Transverse colon (tissue), 4 donors: Measurements from ENCODE around the gene ASB13. TPM values are rescaled to one million over a fixed set of nuclear protein-coding genes. Genes with fewer than 3 reads are reported as not detected.

Source experiments
- DNase-seq: peaks from one replicate; pipeline ENCODE4 v3.0.0-alpha.2; 2019
- H3K27ac ChIP-seq, 4 donors: fragments of 200-600 bp; sonication (generic); 2 replicates each; pipeline ENCODE4 v1.5.1; 2016 to 2018; ENCODE audit warnings: inconsistent platforms in 4 of 4
- H3K27me3 ChIP-seq: fragments of 200-600 bp; sonication (generic); 2 replicates; pipeline ENCODE4 v1.5.1; 2017; ENCODE audit warnings: inconsistent platforms
- H3K36me3 ChIP-seq, 4 donors: fragments of 200-600 bp; sonication (generic); 2 replicates each; pipeline ENCODE4 v1.5.1; 2017 to 2019; ENCODE audit warnings: inconsistent platforms in 4 of 4
- H3K4me1 ChIP-seq, 4 donors: fragments of 200-600 bp; sonication (generic); 2 replicates each; pipeline ENCODE4 v1.5.1; 2017 to 2020; ENCODE audit warnings: inconsistent platforms in 4 of 4
- H3K4me3 ChIP-seq, 4 donors: fragments of 200-600 bp; sonication (generic); 1 replicate in 1 of 4; 2 replicates in 3 of 4; pipeline versions ENCODE4 v1.5.1 to v1.6.1; 2017 to 2019; ENCODE audit warnings: inconsistent platforms in 4 of 4
- H3K9me3 ChIP-seq, 2 donors: fragments of 200-600 bp; sonication (generic); 2 replicates each; pipeline ENCODE4 v1.5.1; 2017 to 2019; ENCODE audit warnings: inconsistent platforms in 2 of 2
- EP300 ChIP-seq: sonication (generic); formaldehyde crosslinking; IDR thresholded peaks from one replicate; pipeline ENCODE4 v1.6.1; 2017; ENCODE audit warnings: antibody characterized with exemption, low read depth
- POLR2A ChIP-seq: fragments of 450-650 bp; IDR thresholded peaks from one replicate; pipeline ENCODE4 v1.6.1; 2016; ENCODE audit warnings: antibody characterized with exemption, mild to moderate bottlenecking, moderate library complexity
- POLR2AphosphoS5 ChIP-seq, 3 donors: sonication (generic); formaldehyde crosslinking; IDR thresholded peaks; one replicate each; pipeline ENCODE4 v1.6.1; 2016; ENCODE audit warnings: antibody characterized with exemption in 3 of 3
- WGBS, 2 donors: methylation state at CpG; one replicate each; pipeline ENCODE4 v1.1.5; 2018; ENCODE audit warnings: low coverage in 1 of 2; 5-methylcytosine and 5-hydroxymethylcytosine counted together
- in situ Hi-C, 4 donors: fragments of 200-750 bp; cut with MboI; loops; one replicate each; pipeline versions ENCODE4 v1.15.0 to v1.15.1; 2017; ENCODE audit warnings: low sequenced_read_pairs in 3 of 4, low pct_ligation_motif_present in 1 of 4, low pct_unique_long_range_greater_than_20kb in 1 of 4
- intact Hi-C: fragments of 100-400 bp; cut with DNase I; formaldehyde crosslinking; loops from one replicate; pipeline ENCODE4 v1.15.1; 2023; ENCODE audit warnings: low total_unique reads
- total RNA-seq, 4 donors: library from RNA; depleted of rRNA; stranded (reverse); fragments of >200 nt; gene quantifications; one replicate each; pipeline ENCODE4 v1.1.0, GENCODE V29; 2016
- TF ChIP-seq, protein P1 (sequence below), 5 experiments: fragments of 200-600 bp in 3 of 5; fragments of 450-650 bp in 2 of 5; sonication (generic) in 3 of 5; IDR thresholded peaks; 1 replicate in 2 of 5; 2 replicates in 3 of 5; pipeline ENCODE4 v1.5.1; 2016 to 2017; ENCODE audit warnings: antibody characterized with exemption in 5 of 5, inconsistent platforms in 3 of 5, mild to moderate bottlenecking in 2 of 5, moderate library complexity in 1 of 5

ASB13 gene
- total RNA-seq, 4 donors from 2014 or later: 14.5 to 73.3 (median 61.0) TPM

DNA sequence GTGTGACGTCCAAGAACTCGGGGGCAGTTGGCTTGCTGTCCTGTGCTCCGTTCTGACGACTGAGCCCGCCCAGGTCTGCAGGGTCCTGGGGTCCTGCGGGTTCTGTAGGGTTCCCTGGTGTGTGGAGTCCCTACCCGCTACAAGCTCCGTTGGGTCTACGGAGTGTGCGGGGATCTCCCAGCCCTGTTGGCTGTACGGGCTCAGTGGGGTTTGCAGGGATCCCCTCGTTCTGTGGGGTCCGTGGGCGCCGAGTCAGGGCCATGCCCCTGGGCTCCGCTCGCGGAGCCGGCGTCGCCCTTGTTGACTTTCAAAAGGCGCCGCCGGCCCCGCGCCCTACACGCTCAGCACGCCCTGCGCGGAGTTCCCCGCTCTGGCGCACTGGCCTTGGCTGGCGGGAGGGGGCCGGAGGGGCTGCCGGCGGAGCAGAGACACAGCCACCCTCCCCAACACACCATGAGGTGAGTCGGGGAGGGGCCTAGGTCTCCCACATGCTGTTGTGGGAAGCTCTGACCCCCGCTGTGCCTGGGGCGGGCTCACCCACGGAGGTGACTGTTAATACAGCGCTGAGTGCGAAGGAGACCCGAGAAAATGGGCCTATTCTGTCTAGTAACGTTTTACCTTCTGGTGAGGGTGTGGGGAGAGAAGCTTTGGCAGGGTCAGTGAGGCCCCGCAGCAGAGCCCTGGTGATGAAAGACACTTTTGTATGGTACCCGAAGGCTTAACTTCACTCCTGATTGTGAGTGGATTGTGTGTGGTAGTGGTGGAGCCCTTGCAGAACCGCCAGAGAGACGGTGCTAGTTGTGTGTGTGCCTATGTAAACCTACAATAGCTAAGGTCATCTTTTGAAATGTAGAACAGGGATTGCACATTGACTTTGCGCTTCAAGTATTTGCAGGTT, 26.3 kb upstream of the ASB13 start:
- TF ChIP-seq POLR2A (no peak), EP300 (no peak), POLR2AphosphoS5 (IDR thresholded peaks at IDR 0.05) (no peak)
- TF ChIP-seq, protein P1, sequence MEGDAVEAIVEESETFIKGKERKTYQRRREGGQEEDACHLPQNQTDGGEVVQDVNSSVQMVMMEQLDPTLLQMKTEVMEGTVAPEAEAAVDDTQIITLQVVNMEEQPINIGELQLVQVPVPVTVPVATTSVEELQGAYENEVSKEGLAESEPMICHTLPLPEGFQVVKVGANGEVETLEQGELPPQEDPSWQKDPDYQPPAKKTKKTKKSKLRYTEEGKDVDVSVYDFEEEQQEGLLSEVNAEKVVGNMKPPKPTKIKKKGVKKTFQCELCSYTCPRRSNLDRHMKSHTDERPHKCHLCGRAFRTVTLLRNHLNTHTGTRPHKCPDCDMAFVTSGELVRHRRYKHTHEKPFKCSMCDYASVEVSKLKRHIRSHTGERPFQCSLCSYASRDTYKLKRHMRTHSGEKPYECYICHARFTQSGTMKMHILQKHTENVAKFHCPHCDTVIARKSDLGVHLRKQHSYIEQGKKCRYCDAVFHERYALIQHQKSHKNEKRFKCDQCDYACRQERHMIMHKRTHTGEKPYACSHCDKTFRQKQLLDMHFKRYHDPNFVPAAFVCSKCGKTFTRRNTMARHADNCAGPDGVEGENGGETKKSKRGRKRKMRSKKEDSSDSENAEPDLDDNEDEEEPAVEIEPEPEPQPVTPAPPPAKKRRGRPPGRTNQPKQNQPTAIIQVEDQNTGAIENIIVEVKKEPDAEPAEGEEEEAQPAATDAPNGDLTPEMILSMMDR (IDR thresholded peaks at IDR 0.05): no peak
- peak overlapping the region; percentile 28 to 64 (median 40) for H3K4me3 ChIP-seq
- H3K36me3 ChIP-seq: no peaks in the 10 kb centered on the region
- no peaks in the 10 kb centered on the region for H3K9me3 ChIP-seq
- peak overlapping the region; percentile 34 to 77 (median 72) for H3K27ac ChIP-seq
- H3K27me3 ChIP-seq: no peaks in the 10 kb centered on the region
- H3K4me1 ChIP-seq: peaks cover 17 to 51% (median 26%) of the 10 kb centered on the region in 4 donors
- intact Hi-C loops: no loop called here
- 10 to 50% methylated on average over 1 to 49 of the region's 49 CpGs for WGBS, 2 donors
- in situ Hi-C loops: no loop called here
- peak; percentile 63 for DNase-seq

DNA sequence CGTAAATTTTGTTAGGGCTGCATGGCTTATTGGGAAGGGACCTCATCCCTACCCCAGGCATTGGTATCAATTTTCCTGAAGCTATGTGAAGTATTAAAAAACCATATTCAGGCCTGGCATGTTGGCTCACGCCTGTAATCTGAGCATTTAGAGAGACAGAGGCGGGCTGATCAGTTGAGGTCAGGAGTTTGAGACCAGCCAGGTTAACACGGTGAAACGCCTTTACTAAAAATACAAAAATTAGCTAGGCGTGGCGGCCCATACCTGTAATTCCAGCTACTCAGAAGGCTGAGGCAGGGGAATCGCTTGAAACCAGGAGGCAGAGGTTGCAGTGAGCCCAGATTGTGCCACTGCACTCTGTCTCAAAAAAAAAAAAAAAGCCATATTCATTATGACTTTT, 25.4 kb upstream of the ASB13 start:
- in situ Hi-C loops: no loop called here
- Histone ChIP-seq H3K36me3 (no peaks in the 10 kb centered on the region), H3K4me1 (peaks cover 17 to 51% (median 23%) of the 10 kb centered on the region in 4 donors), H3K27ac (peak overlapping the region in 1 of 4 donors; percentile 75), H3K4me3 (no peak overlapping the region), H3K9me3 (no peaks in the 10 kb centered on the region), H3K27me3 (no peaks in the 10 kb centered on the region)
- WGBS, 2 donors: 80 to 86% methylated on average over 8 of the region's 8 CpGs
- intact Hi-C loops: no loop called here
- TF ChIP-seq EP300 (no peak), POLR2A (no peak), POLR2AphosphoS5 (IDR thresholded peaks at IDR 0.05) (no peak)
- TF ChIP-seq, protein P1 (IDR thresholded peaks at IDR 0.05): no peak
- no peak for DNase-seq

DNA sequence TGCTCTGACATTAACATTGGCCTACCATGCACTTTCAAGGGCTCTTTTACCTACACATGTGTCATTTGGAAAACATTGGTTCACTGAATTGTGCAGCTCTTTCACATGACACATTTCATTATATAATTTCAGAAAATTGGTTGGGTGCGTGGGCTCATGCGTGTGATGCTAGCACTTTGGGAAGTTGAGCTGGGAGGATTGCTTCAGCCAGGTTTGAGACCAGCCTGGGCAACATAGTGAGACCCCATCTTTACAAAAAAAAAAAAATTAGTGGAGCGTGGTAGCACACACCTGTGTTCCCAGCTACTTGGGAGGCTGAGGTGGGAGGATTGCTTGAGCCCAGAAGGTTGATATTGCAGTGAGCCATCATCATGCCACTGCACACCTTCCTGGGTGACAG, 22.2 kb upstream of the ASB13 start:
- no peaks in the 10 kb centered on the region for H3K9me3 ChIP-seq
- H3K27ac ChIP-seq: no peak overlapping the region
- no peak for TF ChIP-seq POLR2A
- TF ChIP-seq EP300: no peak
- TF ChIP-seq, protein P1 (IDR thresholded peaks at IDR 0.05): no peak
- TF ChIP-seq POLR2AphosphoS5 (IDR thresholded peaks at IDR 0.05): no peak
- no peak overlapping the region for H3K4me3 ChIP-seq
- no peaks in the 10 kb centered on the region for H3K27me3 ChIP-seq
- WGBS, 2 donors: 96% methylated on average over 3 of the region's 3 CpGs; no CpG with 5 or more reads in 1 of the 2 donors
- H3K36me3 ChIP-seq: no peaks in the 10 kb centered on the region
- no peak for DNase-seq
- intact Hi-C loops: no loop called here
- in situ Hi-C loops: no loop called here
- peaks cover 12 to 47% (median 25%) of the 10 kb centered on the region in 4 donors for H3K4me1 ChIP-seq

DNA sequence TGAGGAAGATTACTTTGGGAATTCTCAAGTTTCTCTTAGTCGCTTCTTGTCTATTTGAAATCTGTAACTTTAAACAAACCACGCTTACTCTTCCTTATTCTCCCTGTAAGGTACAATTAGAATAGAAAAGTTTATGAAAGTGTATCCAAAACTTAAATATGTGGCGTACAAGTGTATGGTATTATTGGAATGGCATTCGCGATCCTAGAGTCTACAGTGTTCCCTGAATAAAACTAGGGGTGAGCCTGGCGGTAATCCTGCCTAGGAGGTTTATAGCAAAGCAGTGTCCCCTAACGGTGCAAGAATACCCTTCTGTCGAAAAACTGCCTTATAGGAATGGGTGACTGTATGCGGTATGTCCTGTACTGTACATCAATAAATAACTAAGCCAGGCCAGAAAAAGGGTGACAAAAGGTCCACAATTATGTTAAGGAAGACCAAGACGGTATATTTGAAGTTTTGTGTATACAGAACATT, 19.4 kb upstream of the ASB13 start:
- Histone ChIP-seq H3K36me3 (no peaks in the 10 kb centered on the region), H3K4me1 (peaks cover 3 to 27% (median 11%) of the 10 kb centered on the region in 4 donors), H3K4me3 (peak overlapping the region; percentile 84 to 99 (median 92)), H3K27me3 (no peaks in the 10 kb centered on the region), H3K9me3 (no peaks in the 10 kb centered on the region), H3K27ac (peak overlapping the region; percentile 93 to 96 (median 94))
- DNase-seq: no peak
- intact Hi-C loops (no loop called here), in situ Hi-C loops (no loop called here)
- 3 to 7% methylated on average over 9 to 10 of the region's 10 CpGs for WGBS, 2 donors
- TF ChIP-seq POLR2A (no peak), POLR2AphosphoS5 (IDR thresholded peaks at IDR 0.05) (no peak)
- TF ChIP-seq, protein P1 (IDR thresholded peaks at IDR 0.05): no peak
